Measurements from ENCODE around the gene PCDHA1. TPM values are rescaled to one million over a fixed set of nuclear protein-coding genes. Genes with fewer than 3 reads are reported as not detected.

PCDHA1 gene
- total RNA-seq, 2 donors from 2014 or later: 0.13 TPM; not detected in 1

DNA sequence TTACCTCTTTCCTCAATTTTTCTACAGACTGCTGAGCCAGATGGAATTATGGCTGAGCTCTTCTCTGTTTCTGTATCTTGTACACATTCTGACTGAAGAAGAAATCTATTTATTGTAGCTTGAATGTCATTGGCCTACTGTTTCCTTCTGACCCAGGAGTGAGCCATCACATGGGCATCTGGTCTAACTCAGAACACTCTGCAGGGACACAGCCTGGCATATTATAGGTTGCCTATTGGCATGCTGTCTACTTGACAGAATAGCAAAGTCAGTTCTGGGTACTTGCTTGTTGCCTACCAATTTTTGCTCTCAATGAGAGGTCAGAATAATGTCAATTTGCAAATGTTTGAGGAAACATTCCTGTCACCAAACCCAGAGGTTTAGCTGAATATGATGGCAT lies 187.6 kb downstream of the PCDHA1 start:
- H3K9ac ChIP-seq (ENCODE audit: low read depth in 2 of 2, low read length in 2 of 2): no peak overlapping the region
- no peak overlapping the region for H3K4me3 ChIP-seq
- TF ChIP-seq, protein P1, sequence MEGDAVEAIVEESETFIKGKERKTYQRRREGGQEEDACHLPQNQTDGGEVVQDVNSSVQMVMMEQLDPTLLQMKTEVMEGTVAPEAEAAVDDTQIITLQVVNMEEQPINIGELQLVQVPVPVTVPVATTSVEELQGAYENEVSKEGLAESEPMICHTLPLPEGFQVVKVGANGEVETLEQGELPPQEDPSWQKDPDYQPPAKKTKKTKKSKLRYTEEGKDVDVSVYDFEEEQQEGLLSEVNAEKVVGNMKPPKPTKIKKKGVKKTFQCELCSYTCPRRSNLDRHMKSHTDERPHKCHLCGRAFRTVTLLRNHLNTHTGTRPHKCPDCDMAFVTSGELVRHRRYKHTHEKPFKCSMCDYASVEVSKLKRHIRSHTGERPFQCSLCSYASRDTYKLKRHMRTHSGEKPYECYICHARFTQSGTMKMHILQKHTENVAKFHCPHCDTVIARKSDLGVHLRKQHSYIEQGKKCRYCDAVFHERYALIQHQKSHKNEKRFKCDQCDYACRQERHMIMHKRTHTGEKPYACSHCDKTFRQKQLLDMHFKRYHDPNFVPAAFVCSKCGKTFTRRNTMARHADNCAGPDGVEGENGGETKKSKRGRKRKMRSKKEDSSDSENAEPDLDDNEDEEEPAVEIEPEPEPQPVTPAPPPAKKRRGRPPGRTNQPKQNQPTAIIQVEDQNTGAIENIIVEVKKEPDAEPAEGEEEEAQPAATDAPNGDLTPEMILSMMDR (IDR thresholded peaks at IDR 0.05): no peak
- H3K27ac ChIP-seq: no peak overlapping the region
- no peaks in the 10 kb centered on the region for H3K36me3 ChIP-seq
- H3K27me3 ChIP-seq: no peaks in the 10 kb centered on the region
- no peaks in the 10 kb centered on the region for H3K4me1 ChIP-seq
- DNase-seq: no peak
- intact Hi-C loops (cut with DNase I): no loop called here
- H3K9me3 ChIP-seq: no peaks in the 10 kb centered on the region

GRCh38 chr5:140977003-140977402 lies 191.1 kb downstream of the PCDHA1 start:
- Histone ChIP-seq H3K4me1 (no peaks in the 10 kb centered on the region), H3K4me3 (no peak overlapping the region), H3K36me3 (no peaks in the 10 kb centered on the region), H3K9me3 (no peaks in the 10 kb centered on the region), H3K27me3 (no peaks in the 10 kb centered on the region), H3K9ac (ENCODE audit: low read depth in 2 of 2, low read length in 2 of 2) (no peak overlapping the region), H3K27ac (no peak overlapping the region)
- TF ChIP-seq, protein P1 (IDR thresholded peaks at IDR 0.05): no peak
- intact Hi-C loops (cut with DNase I): no loop called here
- DNase-seq: no peak

- Histone ChIP-seq H3K27me3 (no peaks in the 10 kb centered on the region), H3K4me1 (no peaks in the 10 kb centered on the region), H3K27ac (no peak overlapping the region), H3K9ac (ENCODE audit: low read depth in 2 of 2, low read length in 2 of 2) (no peak overlapping the region), H3K9me3 (no peaks in the 10 kb centered on the region), H3K36me3 (no peaks in the 10 kb centered on the region), H3K4me3 (no peak overlapping the region)
- no peak for DNase-seq
- intact Hi-C loops (cut with DNase I): no loop called here
- TF ChIP-seq, protein P1 (IDR thresholded peaks at IDR 0.05): no peak
These were observed 192.3 kb downstream of the PCDHA1 start for GRCh38 chr5:140978260-140978659.

GRCh38 chr5:140978983-140979382 lies 193.0 kb downstream of the PCDHA1 start:
- no peaks in the 10 kb centered on the region for H3K36me3 ChIP-seq
- no peak overlapping the region for H3K27ac ChIP-seq
- intact Hi-C loops (cut with DNase I): no loop called here
- no peak for DNase-seq
- no peak overlapping the region for H3K4me3 ChIP-seq
- no peaks in the 10 kb centered on the region for H3K9me3 ChIP-seq
- no peaks in the 10 kb centered on the region for H3K4me1 ChIP-seq
- H3K9ac ChIP-seq (ENCODE audit: low read depth in 2 of 2, low read length in 2 of 2): no peak overlapping the region
- TF ChIP-seq, protein P1 (IDR thresholded peaks at IDR 0.05): no peak
- no peaks in the 10 kb centered on the region for H3K27me3 ChIP-seq

DNA sequence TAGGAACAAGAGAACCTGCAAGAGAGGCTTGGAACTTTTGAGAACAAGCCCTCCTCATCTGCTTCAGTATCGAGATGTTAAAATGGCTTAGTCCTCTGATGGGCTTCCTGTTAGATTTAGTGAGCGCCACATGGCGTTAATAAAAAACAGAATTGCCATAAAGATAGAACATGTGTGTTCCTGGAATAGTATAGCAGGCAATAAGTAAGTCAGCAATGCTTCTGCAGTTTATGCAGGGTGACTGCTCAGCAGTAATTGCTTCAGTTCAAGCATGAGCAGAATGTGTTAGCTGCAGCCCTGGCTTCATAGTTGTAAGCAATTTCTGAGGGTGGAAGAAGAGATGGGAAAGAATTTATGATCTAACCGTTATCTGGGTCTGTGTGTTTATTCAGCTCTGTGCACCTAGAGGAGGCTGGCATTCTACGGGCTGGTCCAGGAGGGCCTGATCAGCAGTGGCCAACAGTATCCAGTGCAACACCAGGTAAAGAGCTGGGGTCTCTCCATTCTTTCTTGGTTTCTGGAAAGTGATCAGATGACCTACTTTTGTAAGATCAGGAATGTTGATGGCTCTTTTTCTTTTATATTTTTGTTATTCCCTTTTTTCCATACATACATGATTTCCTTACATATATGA lies 196.3 kb downstream of the PCDHA1 start:
- Histone ChIP-seq H3K27me3 (no peaks in the 10 kb centered on the region), H3K9me3 (no peaks in the 10 kb centered on the region), H3K27ac (no peak overlapping the region), H3K4me3 (no peak overlapping the region), H3K36me3 (no peaks in the 10 kb centered on the region), H3K4me1 (no peaks in the 10 kb centered on the region), H3K9ac (ENCODE audit: low read depth in 2 of 2, low read length in 2 of 2) (no peak overlapping the region)
- TF ChIP-seq, protein P1 (IDR thresholded peaks at IDR 0.05): no peak
- no peak for DNase-seq
- intact Hi-C loops (cut with DNase I): no loop called here

All from colonic mucosa (tissue), 4 donors.